Measurements from ENCODE around the gene ATP1B1. TPM values are rescaled to one million over a fixed set of nuclear protein-coding genes. Genes with fewer than 3 reads are reported as not detected.

The ATP1B1 gene
- total and polyA plus RNA-seq, 2 of the 13 experiments (the other 11 are each of a cell fraction or from before 2014, with no cell fraction given) = 134 to 135 TPM

DNA sequence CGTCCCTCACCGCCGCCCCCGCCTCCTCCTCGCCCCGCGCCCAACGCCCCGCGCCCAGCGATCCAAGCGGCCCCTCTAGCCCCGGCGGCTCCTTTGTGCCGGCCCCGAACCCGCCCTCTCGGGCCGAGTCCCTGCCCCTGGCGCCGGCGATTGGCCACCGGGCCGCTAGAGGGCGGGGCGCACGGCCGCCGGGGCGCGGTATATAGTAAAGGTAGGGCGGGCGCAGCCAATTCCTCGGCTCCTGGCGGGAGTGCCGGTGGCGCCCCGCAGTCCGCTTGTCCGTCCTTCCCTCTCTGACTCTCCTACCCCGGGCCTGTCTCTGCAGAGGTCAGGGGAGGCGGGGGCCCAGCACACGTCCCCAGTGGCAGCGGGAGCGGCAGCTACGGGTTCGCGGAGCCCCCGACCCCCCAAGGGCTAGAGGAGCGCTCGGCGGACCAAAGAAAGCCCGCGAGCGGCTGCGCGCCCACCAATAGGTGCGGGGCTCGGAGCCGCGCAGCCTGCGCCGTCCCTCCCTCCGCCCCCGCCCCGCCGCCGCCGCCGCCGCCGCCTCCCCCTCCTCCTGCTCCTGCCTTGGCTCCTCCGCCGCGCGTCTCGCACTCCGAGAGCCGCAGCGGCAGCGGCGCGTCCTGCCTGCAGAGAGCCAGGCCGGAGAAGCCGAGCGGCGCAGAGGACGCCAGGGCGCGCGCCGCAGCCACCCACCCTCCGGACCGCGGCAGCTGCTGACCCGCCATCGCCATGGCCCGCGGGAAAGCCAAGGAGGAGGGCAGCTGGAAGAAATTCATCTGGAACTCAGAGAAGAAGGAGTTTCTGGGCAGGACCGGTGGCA, at the start of gene ATP1B1 (continued):
- TF ChIP-seq ZNF333 (CRISPR knock-in tag; IDR thresholded peaks at IDR 0.05; ENCODE audit: borderline replicate concordance) (0 out of 2 replicates have a peak, but pooled peaks have one; percentile 28), KDM4B (CRISPR knock-in tag; IDR thresholded peaks at IDR 0.05) (no peak), GATAD2A (CRISPR knock-in tag; IDR thresholded peaks at IDR 0.05) (no peak), ZKSCAN8 (CRISPR knock-in tag; IDR thresholded peaks at IDR 0.05; ENCODE audit: borderline replicate concordance) (no peak), PCBP1 (IDR thresholded peaks at IDR 0.05; ENCODE audit: borderline replicate concordance, low read depth, low read length) (no peak), ZNF781 (CRISPR knock-in tag; IDR thresholded peaks at IDR 0.05; ENCODE audit: borderline replicate concordance, not compliant biosample characterization) (no peak), GTF3A (CRISPR knock-in tag; conservative IDR thresholded peaks at IDR 0.05) (0 out of 2 replicates have a peak, but pooled peaks have one; percentile 3), ZNF557 (CRISPR knock-in tag; IDR thresholded peaks at IDR 0.05) (no peak), ZNF33B (CRISPR knock-in tag; IDR thresholded peaks at IDR 0.05) (no peak), ZNF205 (CRISPR knock-in tag; IDR thresholded peaks at IDR 0.05) (no peak), ZNF160 (CRISPR knock-in tag; IDR thresholded peaks at IDR 0.05) (no peak), ZBTB1 (CRISPR knock-in tag; IDR thresholded peaks at IDR 0.05; ENCODE audit: borderline replicate concordance) (no peak), FIP1L1 (IDR thresholded peaks at IDR 0.05; ENCODE audit: borderline replicate concordance, insufficient read depth, low read depth, low read length) (peak; percentile 50; the same call in 1 of the 2 replicates)
- TF ChIP-seq, protein P1, sequence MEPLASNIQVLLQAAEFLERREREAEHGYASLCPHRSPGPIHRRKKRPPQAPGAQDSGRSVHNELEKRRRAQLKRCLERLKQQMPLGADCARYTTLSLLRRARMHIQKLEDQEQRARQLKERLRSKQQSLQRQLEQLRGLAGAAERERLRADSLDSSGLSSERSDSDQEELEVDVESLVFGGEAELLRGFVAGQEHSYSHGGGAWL (CRISPR knock-in tag; IDR thresholded peaks at IDR 0.05) = peak; percentile 11; the same call in 1 of the 2 replicates
- TF ChIP-seq, protein P2, sequence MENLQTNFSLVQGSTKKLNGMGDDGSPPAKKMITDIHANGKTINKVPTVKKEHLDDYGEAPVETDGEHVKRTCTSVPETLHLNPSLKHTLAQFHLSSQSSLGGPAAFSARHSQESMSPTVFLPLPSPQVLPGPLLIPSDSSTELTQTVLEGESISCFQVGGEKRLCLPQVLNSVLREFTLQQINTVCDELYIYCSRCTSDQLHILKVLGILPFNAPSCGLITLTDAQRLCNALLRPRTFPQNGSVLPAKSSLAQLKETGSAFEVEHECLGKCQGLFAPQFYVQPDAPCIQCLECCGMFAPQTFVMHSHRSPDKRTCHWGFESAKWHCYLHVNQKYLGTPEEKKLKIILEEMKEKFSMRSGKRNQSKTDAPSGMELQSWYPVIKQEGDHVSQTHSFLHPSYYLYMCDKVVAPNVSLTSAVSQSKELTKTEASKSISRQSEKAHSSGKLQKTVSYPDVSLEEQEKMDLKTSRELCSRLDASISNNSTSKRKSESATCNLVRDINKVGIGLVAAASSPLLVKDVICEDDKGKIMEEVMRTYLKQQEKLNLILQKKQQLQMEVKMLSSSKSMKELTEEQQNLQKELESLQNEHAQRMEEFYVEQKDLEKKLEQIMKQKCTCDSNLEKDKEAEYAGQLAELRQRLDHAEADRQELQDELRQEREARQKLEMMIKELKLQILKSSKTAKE (CRISPR knock-in tag; IDR thresholded peaks at IDR 0.05; ENCODE audit: borderline replicate concordance) = peak; percentile 28; the same call in 1 of the 2 replicates
- TF ChIP-seq, protein P3, sequence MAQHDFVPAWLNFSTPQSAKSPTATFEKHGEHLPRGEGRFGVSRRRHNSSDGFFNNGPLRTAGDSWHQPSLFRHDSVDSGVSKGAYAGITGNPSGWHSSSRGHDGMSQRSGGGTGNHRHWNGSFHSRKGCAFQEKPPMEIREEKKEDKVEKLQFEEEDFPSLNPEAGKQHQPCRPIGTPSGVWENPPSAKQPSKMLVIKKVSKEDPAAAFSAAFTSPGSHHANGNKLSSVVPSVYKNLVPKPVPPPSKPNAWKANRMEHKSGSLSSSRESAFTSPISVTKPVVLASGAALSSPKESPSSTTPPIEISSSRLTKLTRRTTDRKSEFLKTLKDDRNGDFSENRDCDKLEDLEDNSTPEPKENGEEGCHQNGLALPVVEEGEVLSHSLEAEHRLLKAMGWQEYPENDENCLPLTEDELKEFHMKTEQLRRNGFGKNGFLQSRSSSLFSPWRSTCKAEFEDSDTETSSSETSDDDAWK (CRISPR knock-in tag; IDR thresholded peaks at IDR 0.05) = no peak
- TF ChIP-seq, protein P4, sequence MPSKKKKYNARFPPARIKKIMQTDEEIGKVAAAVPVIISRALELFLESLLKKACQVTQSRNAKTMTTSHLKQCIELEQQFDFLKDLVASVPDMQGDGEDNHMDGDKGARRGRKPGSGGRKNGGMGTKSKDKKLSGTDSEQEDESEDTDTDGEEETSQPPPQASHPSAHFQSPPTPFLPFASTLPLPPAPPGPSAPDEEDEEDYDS (CRISPR knock-in tag; IDR thresholded peaks at IDR 0.05) = peak; percentile 98
- TF ChIP-seq, protein P5, sequence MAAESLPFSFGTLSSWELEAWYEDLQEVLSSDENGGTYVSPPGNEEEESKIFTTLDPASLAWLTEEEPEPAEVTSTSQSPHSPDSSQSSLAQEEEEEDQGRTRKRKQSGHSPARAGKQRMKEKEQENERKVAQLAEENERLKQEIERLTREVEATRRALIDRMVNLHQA (CRISPR knock-in tag; IDR thresholded peaks at IDR 0.05) = no peak
- TF ChIP-seq, protein P6, sequence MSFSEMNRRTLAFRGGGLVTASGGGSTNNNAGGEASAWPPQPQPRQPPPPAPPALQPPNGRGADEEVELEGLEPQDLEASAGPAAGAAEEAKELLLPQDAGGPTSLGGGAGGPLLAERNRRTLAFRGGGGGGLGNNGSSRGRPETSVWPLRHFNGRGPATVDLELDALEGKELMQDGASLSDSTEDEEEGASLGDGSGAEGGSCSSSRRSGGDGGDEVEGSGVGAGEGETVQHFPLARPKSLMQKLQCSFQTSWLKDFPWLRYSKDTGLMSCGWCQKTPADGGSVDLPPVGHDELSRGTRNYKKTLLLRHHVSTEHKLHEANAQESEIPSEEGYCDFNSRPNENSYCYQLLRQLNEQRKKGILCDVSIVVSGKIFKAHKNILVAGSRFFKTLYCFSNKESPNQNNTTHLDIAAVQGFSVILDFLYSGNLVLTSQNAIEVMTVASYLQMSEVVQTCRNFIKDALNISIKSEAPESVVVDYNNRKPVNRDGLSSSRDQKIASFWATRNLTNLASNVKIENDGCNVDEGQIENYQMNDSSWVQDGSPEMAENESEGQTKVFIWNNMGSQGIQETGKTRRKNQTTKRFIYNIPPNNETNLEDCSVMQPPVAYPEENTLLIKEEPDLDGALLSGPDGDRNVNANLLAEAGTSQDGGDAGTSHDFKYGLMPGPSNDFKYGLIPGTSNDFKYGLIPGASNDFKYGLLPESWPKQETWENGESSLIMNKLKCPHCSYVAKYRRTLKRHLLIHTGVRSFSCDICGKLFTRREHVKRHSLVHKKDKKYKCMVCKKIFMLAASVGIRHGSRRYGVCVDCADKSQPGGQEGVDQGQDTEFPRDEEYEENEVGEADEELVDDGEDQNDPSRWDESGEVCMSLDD (CRISPR knock-in tag; IDR thresholded peaks at IDR 0.05; ENCODE audit: borderline replicate concordance) = peak; percentile 27; the same call in 1 of the 2 replicates
